GM19397 (cell line): ENCODE measurements around the gene ANTXR2.
"Not testable (repeated sequence)": the region's sequence is repeated elsewhere in the genome, so short reads cannot be mapped to it uniquely, and the experiment has no call there.

Experiments used
- ATAC-seq: cut with Tn5 transposase; IDR thresholded peaks from one replicate; pipeline ENCODE4 v1.9.1; 2021; ENCODE audit warnings: mild to moderate bottlenecking, moderate library complexity; ENCODE audit not compliant: unreplicated experiment

ANTXR2 gene

DNA sequence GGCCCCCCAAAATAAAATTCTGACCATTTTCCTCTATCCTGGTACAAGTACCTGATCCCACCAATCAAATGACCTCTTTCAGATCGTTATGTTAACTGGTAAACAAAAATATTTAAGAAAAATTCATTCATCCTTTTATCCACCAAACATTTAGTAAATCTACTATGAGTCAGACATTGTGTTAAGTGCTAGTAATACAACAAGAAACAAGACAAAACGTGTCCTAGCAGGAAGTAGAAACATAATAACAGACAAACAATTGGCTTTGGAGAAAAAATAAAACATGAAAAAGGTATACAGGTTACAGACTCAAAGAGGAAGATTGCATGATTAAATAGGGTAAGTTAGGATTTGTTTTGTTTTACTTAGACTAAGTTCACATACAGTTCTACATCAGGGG is 43.7 kb downstream of the ANTXR2 start:
- ATAC-seq, result no peak

- ATAC-seq, result no peak
Measured at GRCh38 chr4:80027611-80028010, 45.4 kb downstream of the ANTXR2 start.

DNA sequence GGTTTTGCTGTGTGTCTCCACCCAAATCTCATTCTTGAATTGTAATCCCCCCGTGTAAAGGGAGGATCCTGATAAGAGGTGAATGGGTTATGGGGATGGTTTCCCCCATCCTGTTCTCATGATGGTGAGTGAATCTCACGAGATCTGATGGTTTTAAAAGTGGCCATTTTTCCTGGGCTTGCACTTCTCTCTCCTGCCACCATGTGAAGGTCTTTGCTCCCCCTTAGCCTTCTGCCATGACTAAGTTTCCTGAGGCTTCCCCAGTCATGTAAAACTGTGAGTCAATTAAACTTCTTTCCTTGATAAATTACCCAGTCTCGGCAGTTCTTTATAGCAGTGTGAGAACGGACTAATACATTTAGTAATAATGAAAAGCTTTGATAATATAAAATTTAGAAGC is 46.9 kb downstream of the ANTXR2 start:
- no peak for ATAC-seq

DNA sequence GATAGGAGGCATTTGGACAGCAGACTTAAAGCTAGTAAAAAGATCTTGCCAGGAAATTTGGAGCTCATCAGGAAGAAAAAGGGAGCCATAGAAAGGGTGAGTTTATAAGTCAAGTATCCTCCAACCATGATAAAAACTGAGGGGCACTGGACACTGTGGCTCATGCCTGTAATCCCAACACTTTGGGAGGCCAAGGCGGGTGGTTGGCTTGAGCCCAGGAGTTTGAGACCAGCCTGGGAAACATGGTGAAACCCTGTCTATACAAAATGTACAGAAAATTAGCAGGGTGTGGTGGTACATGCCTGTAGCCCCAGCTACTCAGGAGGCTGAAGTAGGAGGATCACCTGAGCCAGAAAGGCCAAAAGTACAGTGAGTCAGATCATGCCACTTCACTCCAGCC is 48.7 kb downstream of the ANTXR2 start:
- ATAC-seq, result no peak

- ATAC-seq, result no peak
Measured at GRCh38 chr4:80022282-80022681, 50.7 kb downstream of the ANTXR2 start.

DNA sequence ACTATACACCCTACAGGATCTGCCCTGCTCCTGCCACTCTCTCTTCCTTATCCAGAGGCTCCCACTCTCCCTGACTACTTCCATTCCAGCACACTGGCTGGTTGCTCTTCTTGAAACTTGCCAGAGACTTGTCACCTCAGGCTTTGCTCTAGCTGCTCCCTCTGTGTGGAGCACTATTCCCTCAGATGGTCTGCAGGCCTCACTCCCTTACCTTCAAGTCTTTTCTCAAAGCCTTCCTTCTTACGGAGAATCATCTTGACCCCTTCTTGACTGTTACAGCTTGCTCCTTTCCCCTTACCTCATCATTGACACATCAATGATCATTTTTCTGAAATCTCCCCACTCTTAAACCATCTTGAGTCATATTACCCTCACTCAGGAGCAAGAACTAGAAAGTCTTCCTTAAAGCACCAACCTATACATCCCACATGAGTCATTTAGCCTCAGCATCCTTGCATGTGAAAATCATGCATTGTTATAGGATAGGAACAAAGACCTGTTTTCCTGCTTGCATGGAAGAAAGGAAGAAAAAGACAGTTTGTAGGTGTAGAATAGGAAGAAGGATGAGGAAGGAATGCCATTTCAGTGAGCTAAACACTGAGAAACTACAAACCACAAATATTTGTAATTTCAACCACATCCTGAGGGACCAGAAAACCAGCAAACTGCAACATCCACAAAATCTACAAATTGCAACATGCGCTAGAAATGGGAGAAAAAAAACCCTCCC is 55.7 kb downstream of the ANTXR2 start:
- ATAC-seq, result no peak

DNA sequence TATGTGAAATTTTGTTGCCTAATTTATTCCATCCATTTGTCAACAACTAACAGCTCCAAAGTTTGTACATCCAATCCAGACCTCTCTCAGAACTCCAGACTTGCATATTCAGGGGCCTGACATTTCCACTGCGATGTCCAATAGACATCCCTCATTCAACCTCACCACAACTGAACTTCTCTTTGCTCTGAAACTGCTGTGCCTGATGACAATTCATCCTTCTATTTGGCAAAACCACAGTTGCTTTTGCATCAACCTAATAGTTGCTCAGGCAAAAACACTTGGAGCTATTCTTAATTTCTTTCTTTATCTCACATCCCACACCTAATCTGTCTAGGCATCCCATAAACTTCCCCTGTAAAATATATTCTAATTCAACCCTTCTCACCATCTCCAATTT is 56.5 kb downstream of the ANTXR2 start:
- no peak for ATAC-seq

DNA sequence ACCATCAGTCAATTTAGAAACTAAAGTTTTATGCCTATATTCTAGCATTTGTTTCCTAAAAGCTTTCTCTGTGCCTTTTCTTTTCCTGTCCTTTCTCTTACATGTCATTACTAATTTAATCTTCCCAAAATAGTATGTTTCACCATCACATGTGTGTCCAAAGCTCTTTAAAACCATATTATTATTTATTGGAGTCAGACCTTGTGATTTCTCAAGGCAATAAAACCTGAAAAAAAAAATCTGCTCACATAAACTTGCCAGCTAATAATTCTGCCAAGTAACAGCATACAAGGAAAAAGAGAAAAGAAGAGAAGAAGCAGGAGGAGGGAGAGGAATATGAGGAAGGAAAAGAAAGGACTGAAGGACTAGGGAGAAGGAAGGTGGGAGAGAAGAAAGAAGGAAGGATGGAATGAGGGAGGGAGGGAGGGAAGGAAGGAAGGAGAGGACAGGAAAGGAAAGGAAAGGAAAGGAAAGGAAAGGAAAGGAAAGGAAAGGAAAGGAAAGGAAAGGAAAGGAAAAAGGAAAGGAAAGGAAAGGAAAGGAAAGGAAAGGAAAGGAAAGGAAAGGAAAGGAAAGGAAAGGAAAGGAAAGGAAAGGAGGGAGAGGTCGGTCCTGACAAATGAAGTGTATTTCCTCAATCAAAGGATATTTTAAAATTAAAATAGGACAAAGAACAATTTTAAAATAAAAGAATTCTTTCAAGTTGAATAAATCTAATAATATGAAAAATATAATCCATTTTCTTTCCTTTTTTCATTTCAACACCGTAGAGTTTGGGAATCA is 57.4 kb downstream of the ANTXR2 start:
- ATAC-seq, result no peak

DNA sequence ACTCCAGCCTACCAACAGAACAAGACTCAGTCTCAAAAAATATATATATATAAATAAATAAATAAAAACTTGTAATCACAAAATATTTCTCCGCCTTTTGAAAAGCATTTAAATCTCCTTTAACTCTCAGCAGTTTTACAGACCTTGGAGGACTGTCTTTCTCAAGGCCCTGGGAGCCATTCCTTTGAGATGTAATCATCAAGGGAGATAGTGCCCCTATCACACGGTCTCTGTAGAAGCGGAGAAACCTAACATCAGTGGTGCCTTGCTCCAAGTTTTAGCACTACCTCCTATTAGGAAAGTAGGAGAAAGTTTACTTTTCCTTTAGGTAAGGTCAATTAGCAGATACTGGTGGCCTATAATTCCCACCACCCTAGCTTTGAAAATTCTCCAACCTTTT is 58.5 kb downstream of the ANTXR2 start:
- ATAC-seq, result no peak

GRCh38 chr4:80012291-80012690 is 60.7 kb downstream of the ANTXR2 start:
- no peak for ATAC-seq

- no peak for ATAC-seq
Measured at GRCh38 chr4:80011636-80012236, 61.3 kb downstream of the ANTXR2 start.

- ATAC-seq, result no peak
Measured at GRCh38 chr4:80010316-80010715, 62.7 kb downstream of the ANTXR2 start.

- ATAC-seq, result no peak
Measured at GRCh38 chr4:80009806-80010205, 63.2 kb downstream of the ANTXR2 start.

DNA sequence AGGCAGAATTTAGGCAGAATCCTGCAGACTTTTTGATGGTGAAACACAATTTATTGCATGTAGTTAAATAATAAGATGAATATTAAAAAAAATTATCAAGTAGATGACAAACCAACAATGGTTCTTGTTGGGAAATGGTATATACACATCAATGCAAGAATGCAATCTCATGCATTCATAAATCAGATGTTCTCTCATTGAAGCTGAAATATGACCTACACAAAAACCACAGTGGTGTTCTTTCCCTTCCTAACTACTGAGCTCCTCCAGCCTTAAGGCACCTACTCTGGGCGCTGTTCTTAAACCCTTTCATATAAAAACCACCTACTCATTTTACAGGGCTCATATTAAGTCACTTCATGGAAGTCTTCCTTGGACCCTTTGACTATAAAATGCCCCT is 64.1 kb downstream of the ANTXR2 start:
- ATAC-seq, result no peak

DNA sequence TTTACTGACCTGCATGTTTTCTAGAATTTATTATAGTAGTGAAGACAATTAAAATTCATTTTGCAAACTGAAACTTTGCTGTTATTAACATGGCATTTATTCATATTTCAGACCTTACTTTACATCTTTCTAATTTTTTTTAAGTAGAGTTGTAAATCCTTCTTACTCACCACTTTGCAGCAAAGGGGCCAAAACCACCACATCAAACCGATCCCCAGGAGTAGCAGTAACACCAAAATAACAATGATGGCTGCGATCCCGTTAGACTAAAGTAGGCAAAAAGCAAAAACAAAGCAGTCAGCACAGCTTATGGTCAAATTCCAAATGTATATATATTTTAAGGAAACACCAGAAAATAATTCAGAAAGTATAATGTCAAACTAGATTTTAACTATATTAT is 64.7 kb downstream of the ANTXR2 start:
- no peak for ATAC-seq

DNA sequence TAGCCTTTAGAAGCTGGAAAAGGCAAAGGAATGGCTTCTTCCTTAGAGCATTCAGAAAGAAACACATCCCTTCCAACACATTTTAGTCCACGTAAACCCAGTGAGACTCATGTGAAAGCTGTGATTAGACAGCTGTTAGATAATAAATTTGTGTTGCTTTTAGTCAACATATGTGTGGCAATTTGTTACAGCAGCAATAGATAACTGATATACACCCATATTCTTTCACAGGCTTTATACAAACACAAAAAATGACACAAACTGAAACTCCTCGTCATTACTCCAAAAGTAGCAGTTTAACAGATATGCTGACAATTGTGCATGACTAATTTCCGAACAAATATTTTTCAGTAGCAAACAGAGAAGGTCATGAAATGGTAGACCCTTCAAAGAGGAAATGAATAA is 65.3 kb downstream of the ANTXR2 start:
- ATAC-seq, result peak; percentile 72

GRCh38 chr4:80006935-80007744 is 65.9 kb downstream of the ANTXR2 start:
- ATAC-seq, result no peak

- no peak for ATAC-seq
Measured at GRCh38 chr4:80005863-80006262, 67.2 kb downstream of the ANTXR2 start.

- no peak for ATAC-seq
Measured at GRCh38 chr4:80004319-80004718, 68.7 kb downstream of the ANTXR2 start.

GRCh38 chr4:80002559-80002958 is 70.5 kb downstream of the ANTXR2 start:
- ATAC-seq, result not testable (repeated sequence)

DNA sequence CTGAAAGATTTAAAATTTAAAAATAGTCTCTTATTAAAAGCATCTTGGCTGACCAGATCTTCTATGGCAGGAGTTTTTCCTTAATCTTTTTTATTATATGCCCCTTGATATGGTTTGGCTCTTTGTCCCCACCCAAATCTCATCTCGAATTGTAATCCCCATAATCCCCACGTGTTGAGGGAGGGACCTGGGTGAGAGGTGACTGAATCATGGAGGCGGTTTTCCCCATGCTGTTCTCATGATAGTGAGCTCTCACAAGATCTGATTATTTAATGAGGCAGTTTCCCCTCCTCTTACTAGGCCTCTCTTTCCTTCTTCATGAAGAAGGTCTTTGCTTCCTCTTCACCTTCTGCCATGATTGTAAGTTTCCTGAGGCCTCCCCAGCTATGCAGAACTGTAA is 74.0 kb downstream of the ANTXR2 start:
- ATAC-seq, result not testable (repeated sequence)
